Endothelial cell of umbilical vein (primary cell): ENCODE results near the gene NRDC. TPM values are rescaled to one million over a fixed set of nuclear protein-coding genes. Genes with fewer than 3 reads are reported as not detected.
A peak's percentile ranks its signal among the peaks of the same experiment; 100 is the strongest.

Experiments used
- BruUV-seq: library from RNA; stranded (reverse); fragments of 400-500 nt; replicated peaks from 2 replicates; lab custom pipeline; 2021; lab: Mats Ljungman, UMichigan
- CTCF ChIA-PET: fragments of 300-600, 350-600 bp; sonication (Branson Sonifier 250); formaldehyde crosslinking; loops from one replicate; lab custom pipeline; 2021; ENCODE audit warnings: antibody characterized with exemption, inconsistent platforms; lab: Charles Lee
- POLR2A ChIA-PET: fragments of 300-600, 350-600 bp; sonication (Branson Sonifier 250); formaldehyde crosslinking; loops from one replicate; lab custom pipeline; 2021; ENCODE audit warnings: antibody characterized with exemption, inconsistent platforms; lab: Charles Lee
- DNase-seq: peaks from one replicate; pipeline ENCODE4 v3.0.0-alpha.2; 2011; ENCODE audit warnings: low read depth, low spot score
- FAIRE-seq: peaks from 2 replicates; lab custom pipeline; 2011; peaks lifted over from hg19 to GRCh38; lab: Jason Lieb, UNC
- H2AFZ ChIP-seq: 2 replicates; pipeline ENCODE4 v1.6.0; 2012; ENCODE audit warnings: low read depth, low read length, control low read depth, inconsistent platforms
- H3K27ac ChIP-seq: 2 replicates; pipeline ENCODE4 v1.5.1; 2011; ENCODE audit warnings: low read depth, mild to moderate bottlenecking, control low read depth, low read length, moderate library complexity; ENCODE audit not compliant: insufficient read depth
- H3K27me3 ChIP-seq, 2 experiments: 2 replicates each; pipeline versions ENCODE4 v1.6.0 to v1.6.1; 2011; ENCODE audit warnings: low read length in 2 of 2, mixed read lengths in 1 of 2; ENCODE audit not compliant: control insufficient read depth in 2 of 2, insufficient read depth in 2 of 2
- H3K36me3 ChIP-seq, 2 experiments: 2 replicates in 1 of 2; 3 replicates in 1 of 2; pipeline ENCODE4 v1.5.1; 2011; ENCODE audit warnings: low read length in 2 of 2, mild to moderate bottlenecking in 1 of 2, moderate library complexity in 1 of 2; ENCODE audit not compliant: control insufficient read depth in 2 of 2, insufficient read depth in 2 of 2; ENCODE audit errors: extremely low read depth in 1 of 2
- H3K4me1 ChIP-seq: 3 replicates; pipeline ENCODE4 v1.5.1; 2011; ENCODE audit warnings: mild to moderate bottlenecking, low read length; ENCODE audit not compliant: control insufficient read depth, insufficient read depth; ENCODE audit errors: extremely low read depth
- H3K4me2 ChIP-seq: 2 replicates; pipeline ENCODE4 v1.6.1; 2011; ENCODE audit warnings: low read length, control low read depth, mixed read lengths; ENCODE audit not compliant: insufficient read depth
- H3K4me3 ChIP-seq, 3 experiments: fragments of 200-600 bp in 1 of 3; sonication (generic), shearing (Covaris generic) in 1 of 3; replicated peaks in 1 of 3; 2 replicates each; pipeline ENCODE4 v1.5.1; 2011 to 2016; ENCODE audit warnings: control low read depth in 3 of 3, low read length in 3 of 3, mild to moderate bottlenecking in 2 of 3, inconsistent platforms in 1 of 3, low read depth in 1 of 3, moderate library complexity in 1 of 3; ENCODE audit not compliant: insufficient read depth in 1 of 3
- H3K79me2 ChIP-seq: 2 replicates; pipeline ENCODE4 v1.6.0; 2012; ENCODE audit warnings: low read length, inconsistent platforms; ENCODE audit not compliant: control insufficient read depth, insufficient read depth
- H3K9ac ChIP-seq: replicated peaks from 2 replicates; pipeline ENCODE3; 2011; ENCODE audit warnings: low read length, control low read depth; ENCODE audit not compliant: insufficient read depth; ENCODE audit errors: extremely low read depth
- H3K9me1 ChIP-seq: replicated peaks from 3 replicates; pipeline ENCODE4 v1.6.0; 2011; ENCODE audit warnings: mild to moderate bottlenecking, low read length; ENCODE audit not compliant: control insufficient read depth, insufficient read depth; ENCODE audit errors: extremely low read depth
- H3K9me3 ChIP-seq: replicated peaks from 2 replicates; pipeline ENCODE4 v1.5.1; 2012; ENCODE audit warnings: low read length, inconsistent platforms; ENCODE audit not compliant: control insufficient read depth, insufficient read depth
- H4K20me1 ChIP-seq: replicated peaks from 2 replicates; pipeline ENCODE3; 2011; ENCODE audit warnings: mild to moderate bottlenecking, low read length; ENCODE audit not compliant: control insufficient read depth, insufficient read depth; ENCODE audit errors: extremely low read depth
- CTCF ChIP-seq, 2 donors: IDR thresholded peaks; 1 replicate in 1 of 2; 2 replicates in 1 of 2; pipeline ENCODE4 v1.5.1; 2011; ENCODE audit warnings: low read length in 2 of 2, mild to moderate bottlenecking in 2 of 2, moderate library complexity in 2 of 2, control low read depth in 1 of 2, inconsistent platforms in 1 of 2, low read depth in 1 of 2; ENCODE audit not compliant: insufficient read depth in 1 of 2; ENCODE audit errors: extremely low read depth in 1 of 2
- EZH2 ChIP-seq: IDR thresholded peaks from 2 replicates; pipeline ENCODE4 v1.6.1; 2012; ENCODE audit warnings: borderline replicate concordance, low read depth, mild to moderate bottlenecking, moderate library complexity, low read length, inconsistent platforms; ENCODE audit not compliant: severe bottlenecking
- FOS ChIP-seq: IDR thresholded peaks from 2 replicates; pipeline ENCODE4 v1.6.1; 2011; ENCODE audit warnings: mild to moderate bottlenecking, low read length, moderate library complexity, borderline replicate concordance; ENCODE audit not compliant: insufficient read depth
- GATA2 ChIP-seq: IDR thresholded peaks from 2 replicates; pipeline ENCODE4 v1.7.0; 2011; ENCODE audit warnings: low read depth, mild to moderate bottlenecking, moderate library complexity, mixed read lengths, low read length; ENCODE audit not compliant: insufficient read length, insufficient read depth
- JUN ChIP-seq: IDR thresholded peaks from 2 replicates; pipeline ENCODE4 v1.6.1; 2011; ENCODE audit warnings: borderline replicate concordance, low read depth; ENCODE audit not compliant: insufficient read length, insufficient read depth
- MAX ChIP-seq: IDR thresholded peaks from 2 replicates; pipeline ENCODE4 v1.6.1; 2011; ENCODE audit not compliant: insufficient read depth, insufficient read length
- MYC ChIP-seq: IDR thresholded peaks from one replicate; pipeline ENCODE4 v1.6.1; 2011; ENCODE audit warnings: mild to moderate bottlenecking, low read depth, low read length
- POLR2A ChIP-seq: IDR thresholded peaks from 2 replicates; pipeline ENCODE4 v1.6.1; 2012; ENCODE audit warnings: low read depth, mild to moderate bottlenecking, control low read depth, low read length
- POLR2AphosphoS5 ChIP-seq: IDR thresholded peaks from 2 replicates; pipeline ENCODE4 v1.6.1; 2012; ENCODE audit warnings: low read depth, mild to moderate bottlenecking, control low read depth, low read length, moderate library complexity; ENCODE audit not compliant: insufficient read depth
- dilution Hi-C: fragments of 300-500 bp; cut with MboI; formaldehyde crosslinking; loops from one replicate; pipeline ENCODE4 v1.15.0; 2019; ENCODE audit warnings: low sequenced_read_pairs; ENCODE audit not compliant: extremely low pct_ligation_motif_present
- intact Hi-C: fragments of 100-400 bp; cut with micrococcal nuclease; formaldehyde crosslinking; loops from one replicate; pipeline ENCODE4 v1.10.0; 2022
- polyA plus RNA-seq, 4 experiments: library from polyadenylated mRNA; depleted of rRNA in 3 of 4; stranded (reverse) in 3 of 4; unstranded in 1 of 4; fragments of >200 nt; gene quantifications; 2 replicates each; pipeline versions ENCODE4 v1.2.1 to v1.2.3, GENCODE V29; 2011 to 2012; ENCODE audit warnings: missing spikeins in 1 of 4
- total RNA-seq: library from RNA; stranded (reverse); gene quantifications from 2 replicates; pipeline ENCODE4 v1.2.3, GENCODE V29; 2021

The NRDC gene
- total and polyA plus RNA-seq, 2 donors (not counting 3 experiments of a cell fraction or from before 2014, with no cell fraction given), result 41.8 to 146 TPM

GRCh38 chr1:51768971-51769588 is 109.4 kb downstream of the NRDC start:
- Histone ChIP-seq H3K9me1 (no peaks in the 10 kb centered on the region), H3K79me2 (no peaks in the 10 kb centered on the region), H3K27me3 (no peaks in the 10 kb centered on the region), H3K4me3 (no peak overlapping the region), H3K36me3 (peaks cover 8 to 10% of the 10 kb centered on the region in 2 experiments), H3K9ac (no peak overlapping the region), H3K4me1 (no peaks in the 10 kb centered on the region), H4K20me1 (no peaks in the 10 kb centered on the region), H3K9me3 (no peaks in the 10 kb centered on the region), H3K27ac (no peak overlapping the region), H3K4me2 (no peak overlapping the region), H2AFZ (no peak overlapping the region)
- FAIRE-seq (peak; percentile 85), DNase-seq (peak; percentile 70)
- ChIA-PET CTCF (interaction anchor here (0.5 to 4.0 kb wide), 37 partner anchors 9 to 251 kb away, joined by 3 to 71 read pairs (median 5); partner anchors contain the start of gene OSBPL9), POLR2A (interaction anchor here (0.6 kb wide), 1 partner anchor 11 kb away, joined by 4 read pairs; no protein-coding TSS in a partner anchor)
- TF ChIP-seq CTCF (IDR thresholded peaks at IDR 0.05; ENCODE audit: extremely low read depth in 1 of 2, insufficient read depth in 1 of 2, low read depth in 1 of 2, low read length in 2 of 2) (peak; percentile 63 to 66), MYC (no peak), GATA2 (no peak)
- no TSS peak for BruUV-seq
- dilution Hi-C loops, result no loop called here
- intact Hi-C loops, result loop anchor here (1.0 to 2.0 kb wide), 5 partner anchors 40 to 200 kb away; partner anchors contain the start of gene OSBPL9

- dilution Hi-C loops, result no loop called here
- no peak for FAIRE-seq
- intact Hi-C loops, result no loop called here
- Histone ChIP-seq H4K20me1 (no peaks in the 10 kb centered on the region), H3K27ac (no peak overlapping the region), H3K79me2 (no peaks in the 10 kb centered on the region), H3K9me1 (no peaks in the 10 kb centered on the region), H3K4me1 (peaks cover 7% of the 10 kb centered on the region), H3K4me2 (no peak overlapping the region), H2AFZ (no peak overlapping the region), H3K9ac (no peak overlapping the region), H3K27me3 (no peaks in the 10 kb centered on the region), H3K4me3 (no peak overlapping the region), H3K36me3 (peaks cover 0 to 1% of the 10 kb centered on the region in 2 experiments), H3K9me3 (no peaks in the 10 kb centered on the region)
- CTCF ChIA-PET, result interaction anchor here (1.6 to 2.2 kb wide), 3 partner anchors 11 to 192 kb away, joined by 4 to 9 read pairs (median 7); no protein-coding TSS in a partner anchor
- no TSS peak for BruUV-seq
- no peak for TF ChIP-seq MYC
- TF ChIP-seq FOS, result no peak
- no peak for TF ChIP-seq POLR2A
- no peak for TF ChIP-seq POLR2AphosphoS5
- TF ChIP-seq CTCF (IDR thresholded peaks at IDR 0.05; ENCODE audit: extremely low read depth in 1 of 2, insufficient read depth in 1 of 2, low read depth in 1 of 2, low read length in 2 of 2), result no peak
- TF ChIP-seq GATA2, result no peak
- no peak for TF ChIP-seq JUN
- no peak for TF ChIP-seq EZH2
- TF ChIP-seq MAX, result no peak
- POLR2A ChIA-PET, result no interaction called here
- DNase-seq, result no peak
Measured at GRCh38 chr1:51761351-51761750, 117.2 kb downstream of the NRDC start.
